ENCODE data around the gene SLC9A6. TPM values are rescaled to one million over a fixed set of nuclear protein-coding genes. Genes with fewer than 3 reads are reported as not detected.

The SLC9A6 gene
- total and polyA plus RNA-seq, 11 donors: 10.6 to 23.2 (median 15.6) TPM

- DNase-seq (peak in 2 of 5 donors; percentile 29 to 38), ATAC-seq (peak; percentile 78 to 92 (median 89))
- 45 to 62% (median 58%) methylated on average over 5 of the region's 5 CpGs for WGBS, 4 donors
- H3K27me3 ChIP-seq: no peaks in the 10 kb centered on the region
- H3K4me3 ChIP-seq: peak overlapping the region in 1 of 12 donors; percentile 13
- peak overlapping the region in 11 of 12 donors; percentile 0 to 89 (median 59) for H3K27ac ChIP-seq
- no peaks in the 10 kb centered on the region for H3K9me3 ChIP-seq
- intact Hi-C loops (cut with DNase I): loop anchor here in 1 of 10 donors (10.0 kb wide), 1 partner anchor 69 kb away; no protein-coding TSS in a partner anchor
- TF ChIP-seq CTCF (IDR thresholded peaks at IDR 0.05) (no peak), POLR2A (IDR thresholded peaks at IDR 0.05) (no peak)
- H3K4me1 ChIP-seq: peaks cover 0 to 17% (median 0%) of the 10 kb centered on the region in 12 donors
- H3K36me3 ChIP-seq: no peaks in the 10 kb centered on the region
Observed at GRCh38 chrX:136055651-136056221, 70.5 kb downstream of the SLC9A6 start.

- H3K27me3 ChIP-seq: no peaks in the 10 kb centered on the region
- no peak overlapping the region for H3K4me3 ChIP-seq
- peak overlapping the region in 3 of 12 donors; percentile 19 to 82 (median 19) for H3K27ac ChIP-seq
- no peaks in the 10 kb centered on the region for H3K36me3 ChIP-seq
- TF ChIP-seq POLR2A (IDR thresholded peaks at IDR 0.05): no peak
- TF ChIP-seq CTCF (IDR thresholded peaks at IDR 0.05): no peak
- DNase-seq (no peak), ATAC-seq (no peak)
- peaks cover 0 to 17% (median 0%) of the 10 kb centered on the region in 12 donors for H3K4me1 ChIP-seq
- H3K9me3 ChIP-seq: no peaks in the 10 kb centered on the region
- WGBS, 4 donors: 65 to 78% (median 67%) methylated on average over 4 of the region's 4 CpGs
- intact Hi-C loops (cut with DNase I): loop anchor here in 1 of 10 donors (10.0 kb wide), 1 partner anchor 67 kb away; no protein-coding TSS in a partner anchor
Observed at GRCh38 chrX:136057567-136057966, 72.3 kb downstream of the SLC9A6 start.

- Histone ChIP-seq H3K27me3 (no peaks in the 10 kb centered on the region), H3K9me3 (no peaks in the 10 kb centered on the region), H3K4me1 (peaks cover 0 to 28% (median 0%) of the 10 kb centered on the region in 12 donors), H3K36me3 (no peaks in the 10 kb centered on the region), H3K27ac (peak overlapping the region in 2 of 12 donors; percentile 5 to 43), H3K4me3 (no peak overlapping the region)
- WGBS, 4 donors: 76 to 92% (median 82%) methylated on average over 2 of the region's 2 CpGs
- DNase-seq (no peak), ATAC-seq (no peak)
- intact Hi-C loops (cut with DNase I): loop anchor here in 1 of 10 donors (10.0 kb wide), 1 partner anchor 65 kb away; no protein-coding TSS in a partner anchor
- TF ChIP-seq CTCF (IDR thresholded peaks at IDR 0.05) (no peak), POLR2A (IDR thresholded peaks at IDR 0.05) (no peak)
Observed at GRCh38 chrX:136059350-136059749, 74.1 kb downstream of the SLC9A6 start.

GRCh38 chrX:136061286-136061685 lies 76.1 kb downstream of the SLC9A6 start:
- peak in 3 of 5 donors; percentile 25 to 33 (median 28) for DNase-seq
- peaks cover 0 to 23% (median 1%) of the 10 kb centered on the region in 12 donors for H3K4me1 ChIP-seq

More at GRCh38 chrX:136061286-136061685, 76.1 kb downstream of the SLC9A6 start:
- no peaks in the 10 kb centered on the region for H3K36me3 ChIP-seq
- peak in 1 of 4 donors; percentile 36 for ATAC-seq
- no peaks in the 10 kb centered on the region for H3K27me3 ChIP-seq
- TF ChIP-seq CTCF (IDR thresholded peaks at IDR 0.05) (no peak), POLR2A (IDR thresholded peaks at IDR 0.05) (no peak)
- 64 to 77% (median 72%) methylated on average over 6 to 8 of the region's 8 CpGs for WGBS, 4 donors
- no peak overlapping the region for H3K4me3 ChIP-seq
- H3K9me3 ChIP-seq: no peaks in the 10 kb centered on the region
- H3K27ac ChIP-seq: peak overlapping the region in 6 of 12 donors; percentile 10 to 63 (median 41)
- intact Hi-C loops (cut with DNase I): no loop called here
